OCI-LY1 (cell line): ENCODE data around the gene SYT1.

Source experiments
- H2AFZ ChIP-seq: fragments of 200-600 bp; sonication (generic), shearing (Covaris generic); 2 replicates; pipeline ENCODE4 v1.6.0; 2014; ENCODE audit warnings: antibody characterized with exemption, mild to moderate bottlenecking, low read length
- H3F3A ChIP-seq: fragments of 200-600 bp; sonication (generic), shearing (Covaris generic); 2 replicates; pipeline ENCODE4 v1.6.0; 2014; ENCODE audit warnings: mild to moderate bottlenecking, antibody characterized with exemption, low read length, moderate library complexity; ENCODE audit not compliant: insufficient read depth
- H3K27ac ChIP-seq: fragments of 200-600 bp; sonication (generic); 2 replicates; pipeline ENCODE4 v1.5.1; 2014; ENCODE audit warnings: low read length, mixed run types, mild to moderate bottlenecking, low read depth; ENCODE audit not compliant: poor library complexity, severe bottlenecking
- H3K27me3 ChIP-seq: fragments of 200-600 bp; sonication (generic); 2 replicates; pipeline ENCODE4 v1.6.0; 2014; ENCODE audit warnings: antibody characterized with exemption, mild to moderate bottlenecking, low read length, moderate library complexity; ENCODE audit not compliant: insufficient read depth
- H3K36me3 ChIP-seq: fragments of 200-600 bp; sonication (generic); 2 replicates; pipeline ENCODE4 v1.6.1; 2014; ENCODE audit warnings: mild to moderate bottlenecking, antibody characterized with exemption, low read length, moderate library complexity, mixed read lengths; ENCODE audit not compliant: insufficient read depth
- H3K4me1 ChIP-seq: fragments of 200-600 bp; sonication (generic); 2 replicates; pipeline ENCODE4 v1.5.1; 2014; ENCODE audit warnings: mild to moderate bottlenecking, low read length, moderate library complexity; ENCODE audit not compliant: insufficient read depth, severe bottlenecking
- H3K4me2 ChIP-seq: fragments of 200-600 bp; sonication (generic), shearing (Covaris generic); 2 replicates; pipeline ENCODE4 v1.6.1; 2014; ENCODE audit warnings: low read length
- H3K4me3 ChIP-seq: fragments of 200-600 bp; sonication (generic); 2 replicates; pipeline ENCODE4 v1.5.1; 2014; ENCODE audit warnings: low read length, low read depth, mild to moderate bottlenecking, mixed read lengths; ENCODE audit not compliant: poor library complexity, severe bottlenecking
- H3K79me2 ChIP-seq: fragments of 200-600 bp; shearing (Covaris generic); 2 replicates; pipeline ENCODE4 v1.6.1; 2016; ENCODE audit warnings: mixed run types, low read length, mixed read lengths; ENCODE audit not compliant: insufficient read depth
- H3K9ac ChIP-seq: fragments of 200-600 bp; sonication (generic), shearing (Covaris generic); 2 replicates; pipeline ENCODE4 v1.6.1; 2014; ENCODE audit warnings: mild to moderate bottlenecking, low read length, mixed read lengths
- H3K9me2 ChIP-seq: fragments of 200-600 bp; sonication (generic), shearing (Covaris generic); 2 replicates; pipeline ENCODE4 v1.6.1; 2014; ENCODE audit warnings: low read depth, mild to moderate bottlenecking, low read length, mixed read lengths
- H3K9me3 ChIP-seq: fragments of 200-600 bp; shearing (Covaris generic); 2 replicates; pipeline ENCODE4 v1.6.1; 2014; ENCODE audit warnings: low read length, mixed read lengths
- H4K20me1 ChIP-seq: fragments of 200-600 bp; sonication (generic), shearing (Covaris generic); 2 replicates; pipeline ENCODE4 v1.6.0; 2016; ENCODE audit warnings: mild to moderate bottlenecking, low read length; ENCODE audit not compliant: insufficient read depth
- EZH2 ChIP-seq: fragments of 200-600 bp; sonication (generic), shearing (Covaris generic); IDR thresholded peaks from 2 replicates; pipeline ENCODE4 v1.8.0; 2017; ENCODE audit warnings: borderline replicate concordance, mixed run types, mild to moderate bottlenecking, antibody characterized with exemption, low read length, moderate library complexity, mixed read lengths
- TF ChIP-seq, protein P1 (sequence below): fragments of 200-600 bp; sonication (generic), shearing (Covaris generic); IDR thresholded peaks from 2 replicates; pipeline ENCODE4 v1.5.1; 2017; ENCODE audit warnings: mild to moderate bottlenecking, antibody characterized with exemption, low read length, moderate library complexity, mixed read lengths

The SYT1 gene

GRCh38 chr12:79302162-79302814, 437.7 kb downstream of the SYT1 start:
- Histone ChIP-seq H3K4me2 (no peak overlapping the region), H4K20me1 (no peaks in the 10 kb centered on the region), H3K4me1 (no peaks in the 10 kb centered on the region), H3K36me3 (no peaks in the 10 kb centered on the region), H3K4me3 (no peak overlapping the region), H3K27ac (no peak overlapping the region), H3K9me3 (no peaks in the 10 kb centered on the region), H3K79me2 (no peaks in the 10 kb centered on the region), H3K9ac (no peak overlapping the region), H2AFZ (no peak overlapping the region), H3F3A (no peaks in the 10 kb centered on the region), H3K27me3 (no peaks in the 10 kb centered on the region), H3K9me2 (no peaks in the 10 kb centered on the region)
- no peak for TF ChIP-seq EZH2
- TF ChIP-seq, protein P1, sequence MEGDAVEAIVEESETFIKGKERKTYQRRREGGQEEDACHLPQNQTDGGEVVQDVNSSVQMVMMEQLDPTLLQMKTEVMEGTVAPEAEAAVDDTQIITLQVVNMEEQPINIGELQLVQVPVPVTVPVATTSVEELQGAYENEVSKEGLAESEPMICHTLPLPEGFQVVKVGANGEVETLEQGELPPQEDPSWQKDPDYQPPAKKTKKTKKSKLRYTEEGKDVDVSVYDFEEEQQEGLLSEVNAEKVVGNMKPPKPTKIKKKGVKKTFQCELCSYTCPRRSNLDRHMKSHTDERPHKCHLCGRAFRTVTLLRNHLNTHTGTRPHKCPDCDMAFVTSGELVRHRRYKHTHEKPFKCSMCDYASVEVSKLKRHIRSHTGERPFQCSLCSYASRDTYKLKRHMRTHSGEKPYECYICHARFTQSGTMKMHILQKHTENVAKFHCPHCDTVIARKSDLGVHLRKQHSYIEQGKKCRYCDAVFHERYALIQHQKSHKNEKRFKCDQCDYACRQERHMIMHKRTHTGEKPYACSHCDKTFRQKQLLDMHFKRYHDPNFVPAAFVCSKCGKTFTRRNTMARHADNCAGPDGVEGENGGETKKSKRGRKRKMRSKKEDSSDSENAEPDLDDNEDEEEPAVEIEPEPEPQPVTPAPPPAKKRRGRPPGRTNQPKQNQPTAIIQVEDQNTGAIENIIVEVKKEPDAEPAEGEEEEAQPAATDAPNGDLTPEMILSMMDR, result no peak

DNA sequence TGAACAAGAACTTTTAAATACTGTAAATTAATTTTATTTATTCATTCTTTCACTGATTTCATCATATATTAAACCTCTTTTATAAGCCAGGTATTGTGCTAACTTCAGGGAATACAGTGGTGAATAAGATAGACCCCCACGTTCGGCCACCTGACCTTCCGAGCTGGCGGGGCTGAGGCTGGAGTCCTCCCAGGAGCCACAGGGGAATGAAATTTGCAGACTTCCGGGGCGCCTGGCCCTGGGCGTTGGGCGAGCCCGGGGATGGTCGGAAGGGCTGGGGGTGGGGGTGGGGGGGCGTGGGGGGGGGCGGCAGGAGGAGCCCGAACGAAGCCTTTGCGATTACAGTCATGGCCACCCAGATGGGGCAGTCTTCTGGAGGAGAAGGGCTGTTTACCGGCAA, 442.8 kb downstream of the SYT1 start:
- no peaks in the 10 kb centered on the region for H3K9me2 ChIP-seq
- no peak overlapping the region for H3K27ac ChIP-seq
- H4K20me1 ChIP-seq, result no peaks in the 10 kb centered on the region
- H3K27me3 ChIP-seq, result no peaks in the 10 kb centered on the region
- H3K4me2 ChIP-seq, result no peak overlapping the region
- no peaks in the 10 kb centered on the region for H3K36me3 ChIP-seq
- TF ChIP-seq, protein P1, result no peak
- H3K9me3 ChIP-seq, result no peaks in the 10 kb centered on the region
- no peaks in the 10 kb centered on the region for H3F3A ChIP-seq
- no peak overlapping the region for H3K9ac ChIP-seq
- no peaks in the 10 kb centered on the region for H3K4me1 ChIP-seq
- no peak overlapping the region for H2AFZ ChIP-seq
- no peak overlapping the region for H3K4me3 ChIP-seq
- H3K79me2 ChIP-seq, result no peaks in the 10 kb centered on the region

DNA sequence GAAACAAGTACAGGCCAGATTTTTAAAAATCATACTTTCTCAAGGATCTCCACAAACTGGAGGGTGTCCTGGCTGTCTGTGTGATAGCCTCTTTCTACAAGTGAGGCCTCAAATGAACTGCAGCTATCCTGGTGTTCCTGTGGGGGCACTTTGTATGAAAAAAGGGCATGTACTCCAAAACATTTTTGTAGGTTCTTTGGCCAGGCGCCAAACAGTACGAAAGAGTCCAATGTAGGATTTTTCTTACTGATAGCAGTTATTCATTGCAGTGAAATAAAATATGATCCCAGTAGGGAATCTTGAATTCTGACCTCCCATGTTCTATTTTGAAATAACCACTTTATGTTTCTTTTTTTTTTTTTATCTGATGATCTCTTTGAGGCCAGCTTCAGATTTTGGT, 444.5 kb downstream of the SYT1 start:
- Histone ChIP-seq H3K27ac (no peak overlapping the region), H3K9me3 (no peaks in the 10 kb centered on the region), H3K4me3 (no peak overlapping the region), H3K9ac (no peak overlapping the region), H3F3A (no peaks in the 10 kb centered on the region), H3K36me3 (no peaks in the 10 kb centered on the region), H3K4me2 (no peak overlapping the region), H3K79me2 (no peaks in the 10 kb centered on the region), H3K4me1 (no peaks in the 10 kb centered on the region), H4K20me1 (no peaks in the 10 kb centered on the region), H3K27me3 (no peaks in the 10 kb centered on the region), H3K9me2 (no peaks in the 10 kb centered on the region), H2AFZ (no peak overlapping the region)
- TF ChIP-seq EZH2, result no peak
- TF ChIP-seq, protein P1, result no peak
